ENCODE measurements around the gene ZNF121.

Gene ZNF121

DNA sequence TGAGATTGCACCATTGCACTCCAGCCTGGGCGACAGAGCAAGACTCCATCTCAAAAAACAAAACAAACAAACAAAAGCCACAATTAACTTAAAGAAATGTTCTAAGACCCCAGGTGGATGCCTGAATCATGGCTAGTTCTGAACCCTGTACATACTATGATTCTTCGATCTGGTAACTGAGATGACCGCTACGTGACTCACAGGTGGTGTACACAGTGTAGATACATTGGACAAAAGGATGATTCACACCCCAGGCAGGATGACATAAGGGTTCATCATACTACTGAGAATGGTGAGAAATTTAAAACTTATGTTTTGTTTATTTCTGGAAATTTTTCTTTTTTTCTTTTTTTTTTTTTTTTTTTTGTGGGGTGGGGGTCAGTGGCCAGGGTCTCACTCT lies 52.4 kb downstream of the ZNF121 start:
- H3K4me3 ChIP-seq (ENCODE audit: low read depth, low read length) = no peak overlapping the region
- H3K36me3 ChIP-seq (ENCODE audit: control insufficient read depth, insufficient read depth, low read length) = peaks cover 74% of the 10 kb centered on the region
- H3K27me3 ChIP-seq (ENCODE audit: control insufficient read depth, insufficient read depth, low read length) = no peaks in the 10 kb centered on the region
- peaks cover 48% of the 10 kb centered on the region for H3K9me3 ChIP-seq (ENCODE audit: control insufficient read depth, insufficient read depth, low read length)
- no peak overlapping the region for H3K9ac ChIP-seq (ENCODE audit: low read depth, low read length)
- no peaks in the 10 kb centered on the region for H3K4me1 ChIP-seq (ENCODE audit: control insufficient read depth, insufficient read depth, low read length)

DNA sequence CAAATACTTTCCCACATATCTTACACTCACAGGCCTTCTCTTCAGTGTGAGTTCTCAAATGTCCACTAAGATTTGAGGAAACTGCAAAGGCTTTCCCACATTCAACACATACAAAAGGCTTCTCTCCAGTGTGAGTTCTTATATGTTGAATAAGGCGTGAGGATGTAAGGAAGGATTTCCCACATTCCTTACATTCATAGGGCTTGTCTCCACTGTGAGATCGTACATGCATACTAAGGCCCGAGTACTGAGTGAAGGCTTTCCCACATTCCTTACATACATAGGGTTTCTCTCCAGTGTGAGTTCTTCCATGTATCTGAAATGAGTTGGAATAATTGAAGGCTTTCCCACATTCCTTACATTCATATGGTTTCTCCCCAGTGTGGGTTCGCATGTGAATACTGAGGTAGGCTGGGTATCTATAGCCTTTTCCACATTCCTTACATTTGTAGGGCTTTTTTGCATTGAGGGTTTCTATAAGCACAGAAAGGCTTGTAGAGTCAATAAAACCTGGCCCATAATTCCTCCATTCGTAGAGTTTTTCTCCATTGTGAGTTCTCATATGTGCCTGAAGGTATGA lies 55.5 kb downstream of the ZNF121 start:
- Histone ChIP-seq H3K27me3 (ENCODE audit: control insufficient read depth, insufficient read depth, low read length) (no peaks in the 10 kb centered on the region), H3K36me3 (ENCODE audit: control insufficient read depth, insufficient read depth, low read length) (peaks cover 61% of the 10 kb centered on the region), H3K9ac (ENCODE audit: low read depth, low read length) (no peak overlapping the region), H3K4me3 (ENCODE audit: low read depth, low read length) (no peak overlapping the region), H3K9me3 (ENCODE audit: control insufficient read depth, insufficient read depth, low read length) (peaks cover 69% of the 10 kb centered on the region), H3K4me1 (ENCODE audit: control insufficient read depth, insufficient read depth, low read length) (no peaks in the 10 kb centered on the region)

GRCh38 chr19:9523885-9524474 lies 60.3 kb downstream of the ZNF121 start:
- Histone ChIP-seq H3K4me1 (ENCODE audit: control insufficient read depth, insufficient read depth, low read length) (no peaks in the 10 kb centered on the region), H3K9ac (ENCODE audit: low read depth, low read length) (no peak overlapping the region), H3K36me3 (ENCODE audit: control insufficient read depth, insufficient read depth, low read length) (peaks cover 16% of the 10 kb centered on the region), H3K4me3 (ENCODE audit: low read depth, low read length) (peak overlapping the region; percentile 10), H3K9me3 (ENCODE audit: control insufficient read depth, insufficient read depth, low read length) (peaks cover 54% of the 10 kb centered on the region), H3K27me3 (ENCODE audit: control insufficient read depth, insufficient read depth, low read length) (no peaks in the 10 kb centered on the region)
